ENCODE measurements around the gene ATG14.

- TF ChIP-seq POLR2A (IDR thresholded peaks at IDR 0.05; ENCODE audit: low read depth, low read length) (no peak), TAF1 (IDR thresholded peaks at IDR 0.05; ENCODE audit: borderline replicate concordance, low read depth, low read length) (no peak), POLR2AphosphoS5 (IDR thresholded peaks at IDR 0.05; ENCODE audit: low read depth, low read length) (no peak)
These were observed 24.5 kb downstream of the ATG14 start for GRCh38 chr14:55387121-55387520.

All from GM12892 (cell line).